GM15510 (cell line): ENCODE results near the gene TMEM138.

Source experiments
- POLR2A ChIP-seq: IDR thresholded peaks from 3 replicates; pipeline ENCODE4 v1.6.1; 2011; ENCODE audit warnings: borderline replicate concordance; ENCODE audit not compliant: insufficient read length; ENCODE audit errors: extremely low read depth

TMEM138 gene

GRCh38 chr11:61369372-61370348 is 7.5 kb downstream of the TMEM138 start:
- no peak for TF ChIP-seq POLR2A

GRCh38 chr11:61370349-61371005 is 8.3 kb downstream of the TMEM138 start:
- TF ChIP-seq POLR2A = no peak

- no peak for TF ChIP-seq POLR2A
These were observed 10.7 kb downstream of the TMEM138 start for GRCh38 chr11:61372659-61373420.

GRCh38 chr11:61375761-61376108 is 13.6 kb downstream of the TMEM138 start:
- TF ChIP-seq POLR2A = no peak

- TF ChIP-seq POLR2A = no peak
These were observed 15.4 kb downstream of the TMEM138 start for GRCh38 chr11:61377461-61378160.

- TF ChIP-seq POLR2A = no peak
These were observed 16.6 kb downstream of the TMEM138 start for GRCh38 chr11:61378713-61379313.

GRCh38 chr11:61380884-61381283 is 18.7 kb downstream of the TMEM138 start:
- no peak for TF ChIP-seq POLR2A

GRCh38 chr11:61384271-61385242 is 22.4 kb downstream of the TMEM138 start:
- no peak for TF ChIP-seq POLR2A

- no peak for TF ChIP-seq POLR2A
These were observed 28.0 kb downstream of the TMEM138 start for GRCh38 chr11:61390161-61390560.

GRCh38 chr11:61392981-61393595 is 30.9 kb downstream of the TMEM138 start:
- TF ChIP-seq POLR2A = no peak

- TF ChIP-seq POLR2A = no peak
These were observed 39.0 kb downstream of the TMEM138 start for GRCh38 chr11:61401173-61401572.

GRCh38 chr11:61401573-61401972 is 39.4 kb downstream of the TMEM138 start:
- TF ChIP-seq POLR2A = no peak

GRCh38 chr11:61403658-61404057 is 41.5 kb downstream of the TMEM138 start:
- no peak for TF ChIP-seq POLR2A
